HG03439 (cell line): ENCODE results near the gene SEPTIN8.

Source experiments
- ATAC-seq: cut with Tn5 transposase; IDR thresholded peaks from one replicate; pipeline ENCODE4 v1.9.1; 2021; ENCODE audit warnings: mild to moderate bottlenecking, moderate library complexity; ENCODE audit not compliant: unreplicated experiment

SEPTIN8 gene

GRCh38 chr5:132777209-132778069, at the start of gene SEPTIN8:
SEPTIN8 (minus strand) TSS chr5:132777239; CDS start chr5:132777137, 102 bp downstream.
- peak; percentile 56 for ATAC-seq

- ATAC-seq: no peak
Measured at GRCh38 chr5:132826424-132827082, 49.5 kb upstream of the SEPTIN8 start.

GRCh38 chr5:132825834-132826391, 48.9 kb upstream of the SEPTIN8 start:
- ATAC-seq: no peak

GRCh38 chr5:132825033-132825833, 48.2 kb upstream of the SEPTIN8 start:
- ATAC-seq: no peak

GRCh38 chr5:132824426-132824825, 47.4 kb upstream of the SEPTIN8 start:
- no peak for ATAC-seq

GRCh38 chr5:132823481-132824050, 46.5 kb upstream of the SEPTIN8 start:
- ATAC-seq: no peak

- ATAC-seq: no peak
Measured at GRCh38 chr5:132822650-132823480, 45.8 kb upstream of the SEPTIN8 start.

- ATAC-seq: no peak
Measured at GRCh38 chr5:132821791-132822190, 44.8 kb upstream of the SEPTIN8 start.

- ATAC-seq: no peak
Measured at GRCh38 chr5:132821350-132821749, 44.3 kb upstream of the SEPTIN8 start.

- peak; percentile 71 for ATAC-seq
Measured at GRCh38 chr5:132820162-132820754, 43.2 kb upstream of the SEPTIN8 start.

GRCh38 chr5:132819468-132819867, 42.4 kb upstream of the SEPTIN8 start:
- no peak for ATAC-seq

- ATAC-seq: no peak
Measured at GRCh38 chr5:132817011-132817410, 40.0 kb upstream of the SEPTIN8 start.

GRCh38 chr5:132816554-132816953, 39.5 kb upstream of the SEPTIN8 start:
- no peak for ATAC-seq

- ATAC-seq: no peak
Measured at GRCh38 chr5:132816083-132816482, 39.0 kb upstream of the SEPTIN8 start.

GRCh38 chr5:132815454-132815853, 38.4 kb upstream of the SEPTIN8 start:
- ATAC-seq: no peak

- ATAC-seq: no peak
Measured at GRCh38 chr5:132814503-132815294, 37.7 kb upstream of the SEPTIN8 start.

- ATAC-seq: no peak
Measured at GRCh38 chr5:132813599-132814502, 36.8 kb upstream of the SEPTIN8 start.
